Endothelial cell of umbilical vein (primary cell): ENCODE measurements around the gene ZNF48. TPM values are rescaled to one million over a fixed set of nuclear protein-coding genes. Genes with fewer than 3 reads are reported as not detected.

ENCODE experiments used
- BruUV-seq: library from RNA; stranded (reverse); fragments of 400-500 nt; replicated peaks from 2 replicates; lab custom pipeline; 2021; lab: Mats Ljungman, UMichigan
- CTCF ChIA-PET: fragments of 300-600, 350-600 bp; sonication (Branson Sonifier 250); formaldehyde crosslinking; loops from one replicate; lab custom pipeline; 2021; ENCODE audit warnings: antibody characterized with exemption, inconsistent platforms; lab: Charles Lee
- POLR2A ChIA-PET: fragments of 300-600, 350-600 bp; sonication (Branson Sonifier 250); formaldehyde crosslinking; loops from one replicate; lab custom pipeline; 2021; ENCODE audit warnings: antibody characterized with exemption, inconsistent platforms; lab: Charles Lee
- DNase-seq: peaks from one replicate; pipeline ENCODE4 v3.0.0-alpha.2; 2011; ENCODE audit warnings: low read depth, low spot score
- FAIRE-seq: peaks from 2 replicates; lab custom pipeline; 2011; peaks lifted over from hg19 to GRCh38; lab: Jason Lieb, UNC
- H2AFZ ChIP-seq: 2 replicates; pipeline ENCODE4 v1.6.0; 2012; ENCODE audit warnings: low read depth, low read length, control low read depth, inconsistent platforms
- H3K27ac ChIP-seq: 2 replicates; pipeline ENCODE4 v1.5.1; 2011; ENCODE audit warnings: low read depth, mild to moderate bottlenecking, control low read depth, low read length, moderate library complexity; ENCODE audit not compliant: insufficient read depth
- H3K27me3 ChIP-seq, 2 experiments: 2 replicates each; pipeline versions ENCODE4 v1.6.0 to v1.6.1; 2011; ENCODE audit warnings: low read length in 2 of 2, mixed read lengths in 1 of 2; ENCODE audit not compliant: control insufficient read depth in 2 of 2, insufficient read depth in 2 of 2
- H3K36me3 ChIP-seq, 2 experiments: 2 replicates in 1 of 2; 3 replicates in 1 of 2; pipeline ENCODE4 v1.5.1; 2011; ENCODE audit warnings: low read length in 2 of 2, mild to moderate bottlenecking in 1 of 2, moderate library complexity in 1 of 2; ENCODE audit not compliant: control insufficient read depth in 2 of 2, insufficient read depth in 2 of 2; ENCODE audit errors: extremely low read depth in 1 of 2
- H3K4me1 ChIP-seq: 3 replicates; pipeline ENCODE4 v1.5.1; 2011; ENCODE audit warnings: mild to moderate bottlenecking, low read length; ENCODE audit not compliant: control insufficient read depth, insufficient read depth; ENCODE audit errors: extremely low read depth
- H3K4me2 ChIP-seq: 2 replicates; pipeline ENCODE4 v1.6.1; 2011; ENCODE audit warnings: low read length, control low read depth, mixed read lengths; ENCODE audit not compliant: insufficient read depth
- H3K4me3 ChIP-seq, 3 experiments: fragments of 200-600 bp in 1 of 3; sonication (generic), shearing (Covaris generic) in 1 of 3; replicated peaks in 1 of 3; 2 replicates each; pipeline ENCODE4 v1.5.1; 2011 to 2016; ENCODE audit warnings: control low read depth in 3 of 3, low read length in 3 of 3, mild to moderate bottlenecking in 2 of 3, inconsistent platforms in 1 of 3, low read depth in 1 of 3, moderate library complexity in 1 of 3; ENCODE audit not compliant: insufficient read depth in 1 of 3
- H3K79me2 ChIP-seq: 2 replicates; pipeline ENCODE4 v1.6.0; 2012; ENCODE audit warnings: low read length, inconsistent platforms; ENCODE audit not compliant: control insufficient read depth, insufficient read depth
- H3K9ac ChIP-seq: replicated peaks from 2 replicates; pipeline ENCODE3; 2011; ENCODE audit warnings: low read length, control low read depth; ENCODE audit not compliant: insufficient read depth; ENCODE audit errors: extremely low read depth
- H3K9me1 ChIP-seq: replicated peaks from 3 replicates; pipeline ENCODE4 v1.6.0; 2011; ENCODE audit warnings: mild to moderate bottlenecking, low read length; ENCODE audit not compliant: control insufficient read depth, insufficient read depth; ENCODE audit errors: extremely low read depth
- H3K9me3 ChIP-seq: replicated peaks from 2 replicates; pipeline ENCODE4 v1.5.1; 2012; ENCODE audit warnings: low read length, inconsistent platforms; ENCODE audit not compliant: control insufficient read depth, insufficient read depth
- H4K20me1 ChIP-seq: replicated peaks from 2 replicates; pipeline ENCODE3; 2011; ENCODE audit warnings: mild to moderate bottlenecking, low read length; ENCODE audit not compliant: control insufficient read depth, insufficient read depth; ENCODE audit errors: extremely low read depth
- EZH2 ChIP-seq: IDR thresholded peaks from 2 replicates; pipeline ENCODE4 v1.6.1; 2012; ENCODE audit warnings: borderline replicate concordance, low read depth, mild to moderate bottlenecking, moderate library complexity, low read length, inconsistent platforms; ENCODE audit not compliant: severe bottlenecking
- FOS ChIP-seq: IDR thresholded peaks from 2 replicates; pipeline ENCODE4 v1.6.1; 2011; ENCODE audit warnings: mild to moderate bottlenecking, low read length, moderate library complexity, borderline replicate concordance; ENCODE audit not compliant: insufficient read depth
- GATA2 ChIP-seq: IDR thresholded peaks from 2 replicates; pipeline ENCODE4 v1.7.0; 2011; ENCODE audit warnings: low read depth, mild to moderate bottlenecking, moderate library complexity, mixed read lengths, low read length; ENCODE audit not compliant: insufficient read length, insufficient read depth
- JUN ChIP-seq: IDR thresholded peaks from 2 replicates; pipeline ENCODE4 v1.6.1; 2011; ENCODE audit warnings: borderline replicate concordance, low read depth; ENCODE audit not compliant: insufficient read length, insufficient read depth
- MYC ChIP-seq: IDR thresholded peaks from one replicate; pipeline ENCODE4 v1.6.1; 2011; ENCODE audit warnings: mild to moderate bottlenecking, low read depth, low read length
- POLR2A ChIP-seq: IDR thresholded peaks from 2 replicates; pipeline ENCODE4 v1.6.1; 2012; ENCODE audit warnings: low read depth, mild to moderate bottlenecking, control low read depth, low read length
- POLR2AphosphoS5 ChIP-seq: IDR thresholded peaks from 2 replicates; pipeline ENCODE4 v1.6.1; 2012; ENCODE audit warnings: low read depth, mild to moderate bottlenecking, control low read depth, low read length, moderate library complexity; ENCODE audit not compliant: insufficient read depth
- dilution Hi-C: fragments of 300-500 bp; cut with MboI; formaldehyde crosslinking; loops from one replicate; pipeline ENCODE4 v1.15.0; 2019; ENCODE audit warnings: low sequenced_read_pairs; ENCODE audit not compliant: extremely low pct_ligation_motif_present
- intact Hi-C: fragments of 100-400 bp; cut with micrococcal nuclease; formaldehyde crosslinking; loops from one replicate; pipeline ENCODE4 v1.10.0; 2022
- polyA plus RNA-seq, 4 experiments: library from polyadenylated mRNA; depleted of rRNA in 3 of 4; stranded (reverse) in 3 of 4; unstranded in 1 of 4; fragments of >200 nt; gene quantifications; 2 replicates each; pipeline versions ENCODE4 v1.2.1 to v1.2.3, GENCODE V29; 2011 to 2012; ENCODE audit warnings: missing spikeins in 1 of 4
- total RNA-seq: library from RNA; stranded (reverse); gene quantifications from 2 replicates; pipeline ENCODE4 v1.2.3, GENCODE V29; 2021
- TF ChIP-seq, protein P1 (sequence below): IDR thresholded peaks from 2 replicates; pipeline ENCODE4 v1.6.1; 2011; ENCODE audit not compliant: insufficient read depth, insufficient read length
- TF ChIP-seq, protein P2 (sequence below), 2 donors: IDR thresholded peaks; 1 replicate in 1 of 2; 2 replicates in 1 of 2; pipeline ENCODE4 v1.5.1; 2011; ENCODE audit warnings: low read length in 2 of 2, mild to moderate bottlenecking in 2 of 2, moderate library complexity in 2 of 2, control low read depth in 1 of 2, inconsistent platforms in 1 of 2, low read depth in 1 of 2; ENCODE audit not compliant: insufficient read depth in 1 of 2; ENCODE audit errors: extremely low read depth in 1 of 2

ZNF48 gene
- total and polyA plus RNA-seq, 2 donors (not counting 3 experiments of a cell fraction or from before 2014, with no cell fraction given): 15.3 to 16.1 TPM

DNA sequence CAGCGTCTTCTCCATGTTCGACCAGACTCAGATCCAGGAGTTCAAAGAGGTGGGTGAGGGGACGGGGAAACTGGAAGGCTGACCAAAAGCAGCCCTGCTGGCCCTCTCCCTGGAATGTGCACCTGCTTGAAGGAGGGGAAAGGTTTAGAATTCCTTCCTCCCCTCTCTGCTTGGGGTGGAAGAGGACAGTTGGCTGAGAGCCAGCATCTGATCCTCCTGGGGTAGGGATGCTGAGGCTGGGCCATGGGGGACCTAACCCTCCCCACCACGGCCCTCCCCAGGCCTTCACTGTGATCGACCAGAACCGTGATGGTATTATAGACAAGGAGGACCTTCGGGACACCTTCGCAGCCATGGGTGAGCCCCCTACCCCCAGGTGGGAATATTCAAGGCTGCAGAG lies 19.4 kb upstream of the ZNF48 start:
- Histone ChIP-seq H3K79me2 (no peaks in the 10 kb centered on the region), H2AFZ (no peak overlapping the region), H3K27me3 (no peaks in the 10 kb centered on the region), H3K9me3 (no peaks in the 10 kb centered on the region), H3K4me3 (no peak overlapping the region), H3K9ac (no peak overlapping the region), H4K20me1 (no peaks in the 10 kb centered on the region), H3K4me1 (peaks cover 16% of the 10 kb centered on the region), H3K27ac (no peak overlapping the region), H3K9me1 (no peaks in the 10 kb centered on the region), H3K36me3 (no peaks in the 10 kb centered on the region), H3K4me2 (no peak overlapping the region)
- ChIA-PET CTCF (no interaction called here), POLR2A (interaction anchor here (0.7 kb wide), 1 partner anchor 19 kb away, joined by 5 read pairs; no protein-coding TSS in a partner anchor)
- DNase-seq: no peak
- no peak for FAIRE-seq
- intact Hi-C loops: no loop called here
- TF ChIP-seq POLR2A (no peak), JUN (no peak), GATA2 (no peak), EZH2 (no peak), FOS (no peak), POLR2AphosphoS5 (no peak), MYC (no peak)
- TF ChIP-seq, protein P1, sequence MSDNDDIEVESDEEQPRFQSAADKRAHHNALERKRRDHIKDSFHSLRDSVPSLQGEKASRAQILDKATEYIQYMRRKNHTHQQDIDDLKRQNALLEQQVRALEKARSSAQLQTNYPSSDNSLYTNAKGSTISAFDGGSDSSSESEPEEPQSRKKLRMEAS: no peak
- TF ChIP-seq, protein P2, sequence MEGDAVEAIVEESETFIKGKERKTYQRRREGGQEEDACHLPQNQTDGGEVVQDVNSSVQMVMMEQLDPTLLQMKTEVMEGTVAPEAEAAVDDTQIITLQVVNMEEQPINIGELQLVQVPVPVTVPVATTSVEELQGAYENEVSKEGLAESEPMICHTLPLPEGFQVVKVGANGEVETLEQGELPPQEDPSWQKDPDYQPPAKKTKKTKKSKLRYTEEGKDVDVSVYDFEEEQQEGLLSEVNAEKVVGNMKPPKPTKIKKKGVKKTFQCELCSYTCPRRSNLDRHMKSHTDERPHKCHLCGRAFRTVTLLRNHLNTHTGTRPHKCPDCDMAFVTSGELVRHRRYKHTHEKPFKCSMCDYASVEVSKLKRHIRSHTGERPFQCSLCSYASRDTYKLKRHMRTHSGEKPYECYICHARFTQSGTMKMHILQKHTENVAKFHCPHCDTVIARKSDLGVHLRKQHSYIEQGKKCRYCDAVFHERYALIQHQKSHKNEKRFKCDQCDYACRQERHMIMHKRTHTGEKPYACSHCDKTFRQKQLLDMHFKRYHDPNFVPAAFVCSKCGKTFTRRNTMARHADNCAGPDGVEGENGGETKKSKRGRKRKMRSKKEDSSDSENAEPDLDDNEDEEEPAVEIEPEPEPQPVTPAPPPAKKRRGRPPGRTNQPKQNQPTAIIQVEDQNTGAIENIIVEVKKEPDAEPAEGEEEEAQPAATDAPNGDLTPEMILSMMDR (IDR thresholded peaks at IDR 0.05; ENCODE audit: extremely low read depth in 1 of 2, insufficient read depth in 1 of 2, low read depth in 1 of 2, low read length in 2 of 2): no peak
- BruUV-seq: no TSS peak
- dilution Hi-C loops: no loop called here
